ENCODE data around the gene ZNF202. TPM values are rescaled to one million over a fixed set of nuclear protein-coding genes. Genes with fewer than 3 reads are reported as not detected.
"Not testable (repeated sequence)": the region's sequence is repeated elsewhere in the genome, so short reads cannot be mapped to it uniquely, and the experiment has no call there.

ZNF202 gene
- total RNA-seq, 2 experiments from 2014 or later, result 14.9 to 18.0 TPM

- ATAC-seq (ENCODE audit: low read depth) (no peak), DNase-seq (no peak)
- Mint-ChIP-seq H3K27ac (no peak overlapping the region), H3K4me3 (no peak overlapping the region), H3K9me3 (peaks cover under 1% of the 10 kb centered on the region), H3K36me3 (peaks cover 10% of the 10 kb centered on the region), H3K4me1 (no peaks in the 10 kb centered on the region), H3K27me3 (peaks cover 18% of the 10 kb centered on the region)
- POLR2A ChIA-PET, result no interaction called here
Observed at GRCh38 chr11:123719452-123719851, 22.0 kb downstream of the ZNF202 start.

DNA sequence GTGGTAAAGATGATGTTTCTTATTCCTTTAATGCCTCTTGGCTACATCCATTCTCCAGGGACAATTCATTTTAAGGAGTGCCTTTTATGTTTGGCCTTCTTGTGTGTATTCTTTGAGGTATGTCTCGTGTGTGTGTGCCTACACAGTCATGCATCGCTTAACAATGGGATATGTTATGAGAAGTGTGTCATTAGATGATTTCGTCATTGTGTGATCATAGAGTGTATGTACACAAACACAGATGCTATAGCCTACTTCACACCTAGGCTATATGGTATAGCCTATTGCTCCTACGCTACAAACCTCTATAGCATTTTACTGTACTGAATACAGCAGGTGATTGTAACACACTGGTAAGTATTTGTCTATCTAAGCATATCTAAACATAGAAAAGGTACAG, 23.0 kb downstream of the ZNF202 start:
- Mint-ChIP-seq H3K27ac (no peak overlapping the region), H3K4me3 (no peak overlapping the region), H3K9me3 (no peaks in the 10 kb centered on the region), H3K4me1 (no peaks in the 10 kb centered on the region), H3K36me3 (peaks cover 7% of the 10 kb centered on the region), H3K27me3 (peaks cover 21% of the 10 kb centered on the region)
- no peak for ATAC-seq (ENCODE audit: low read depth)
- POLR2A ChIA-PET, result no interaction called here
- DNase-seq, result no peak

DNA sequence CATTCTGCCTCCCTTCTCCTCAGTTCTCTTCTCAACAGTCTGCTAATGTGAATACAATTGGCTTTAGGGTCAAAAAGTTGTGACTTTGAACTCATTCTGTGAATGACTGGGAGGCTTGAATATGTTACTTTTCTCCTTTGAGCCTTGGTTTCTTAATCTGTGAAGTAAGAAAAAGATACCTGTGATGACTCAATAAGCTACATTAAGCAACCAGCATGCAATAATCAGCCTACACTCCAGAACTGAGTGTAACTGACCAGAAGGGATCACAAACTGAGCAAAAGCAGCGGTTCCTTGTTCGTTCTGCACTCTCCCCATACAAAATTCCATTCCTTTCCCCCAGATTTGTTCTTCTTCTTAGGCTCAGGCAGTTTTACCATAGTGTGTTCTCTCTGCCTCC, 23.4 kb downstream of the ZNF202 start:
- POLR2A ChIA-PET, result no interaction called here
- Mint-ChIP-seq H3K27ac (no peak overlapping the region), H3K4me3 (no peak overlapping the region), H3K4me1 (no peaks in the 10 kb centered on the region), H3K27me3 (peaks cover 24% of the 10 kb centered on the region), H3K9me3 (no peaks in the 10 kb centered on the region), H3K36me3 (peaks cover 4% of the 10 kb centered on the region)
- ATAC-seq (ENCODE audit: low read depth), result no peak
- DNase-seq, result no peak

GRCh38 chr11:123712627-123713026, 28.8 kb downstream of the ZNF202 start:
- H3K9me3 Mint-ChIP-seq; POLR2A ChIA-PET; H3K4me3 Mint-ChIP-seq; H3K36me3 Mint-ChIP-seq; H3K27ac Mint-ChIP-seq; ATAC-seq (ENCODE audit: low read depth); H3K4me1 Mint-ChIP-seq; DNase-seq: not testable (repeated sequence)
- peaks cover 31% of the 10 kb centered on the region for H3K27me3 Mint-ChIP-seq

- Mint-ChIP-seq H3K9me3 (no peaks in the 10 kb centered on the region), H3K27me3 (peaks cover 17% of the 10 kb centered on the region), H3K36me3 (no peaks in the 10 kb centered on the region), H3K27ac (no peak overlapping the region), H3K4me3 (no peak overlapping the region), H3K4me1 (no peaks in the 10 kb centered on the region)
- DNase-seq (peak; percentile 41), ATAC-seq (ENCODE audit: low read depth) (no peak)
- POLR2A ChIA-PET, result no interaction called here
Observed at GRCh38 chr11:123707606-123708205, 33.8 kb downstream of the ZNF202 start.

GRCh38 chr11:123707206-123707605, 34.3 kb downstream of the ZNF202 start:
- H3K27me3 Mint-ChIP-seq, result peaks cover 17% of the 10 kb centered on the region
- no peaks in the 10 kb centered on the region for H3K36me3 Mint-ChIP-seq
- no peak for DNase-seq
- POLR2A ChIA-PET, result no interaction called here
- no peak overlapping the region for H3K27ac Mint-ChIP-seq
- no peak overlapping the region for H3K4me3 Mint-ChIP-seq
- no peak for ATAC-seq (ENCODE audit: low read depth)
- no peaks in the 10 kb centered on the region for H3K9me3 Mint-ChIP-seq
- no peaks in the 10 kb centered on the region for H3K4me1 Mint-ChIP-seq

DNA sequence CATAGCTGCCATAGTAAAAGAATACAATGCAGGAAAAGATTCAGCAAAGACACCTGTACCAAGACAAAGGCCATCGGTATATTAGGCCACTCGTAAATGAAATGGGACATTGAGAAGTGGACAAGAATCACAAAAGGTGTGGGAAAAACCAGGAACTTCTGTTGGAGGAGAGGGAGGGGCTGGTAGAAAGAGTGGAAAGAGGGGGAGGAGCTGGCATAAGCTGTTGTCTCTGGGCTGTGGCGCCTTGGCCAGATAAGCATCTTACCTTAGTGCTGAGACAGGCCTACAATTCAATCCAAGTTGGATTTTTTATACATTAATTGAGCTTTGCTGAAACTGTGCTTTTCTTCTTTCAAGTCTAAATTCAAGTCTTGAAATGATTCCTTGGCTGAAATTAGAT, 37.1 kb downstream of the ZNF202 start:
- DNase-seq, result no peak
- H3K4me1 Mint-ChIP-seq, result no peaks in the 10 kb centered on the region
- H3K27ac Mint-ChIP-seq, result no peak overlapping the region
- H3K36me3 Mint-ChIP-seq, result no peaks in the 10 kb centered on the region
- no peaks in the 10 kb centered on the region for H3K9me3 Mint-ChIP-seq
- ATAC-seq (ENCODE audit: low read depth), result no peak
- H3K27me3 Mint-ChIP-seq, result peaks cover 16% of the 10 kb centered on the region
- no peak overlapping the region for H3K4me3 Mint-ChIP-seq
- POLR2A ChIA-PET, result no interaction called here

- H3K27ac Mint-ChIP-seq, result no peak overlapping the region
- no peaks in the 10 kb centered on the region for H3K9me3 Mint-ChIP-seq
- H3K4me1 Mint-ChIP-seq, result no peaks in the 10 kb centered on the region
- no peak for DNase-seq
- no peak for ATAC-seq (ENCODE audit: low read depth)
- H3K36me3 Mint-ChIP-seq, result no peaks in the 10 kb centered on the region
- H3K4me3 Mint-ChIP-seq, result no peak overlapping the region
- POLR2A ChIA-PET, result no interaction called here
- peaks cover 22% of the 10 kb centered on the region for H3K27me3 Mint-ChIP-seq
Observed at GRCh38 chr11:123702696-123703095, 38.8 kb downstream of the ZNF202 start.

GRCh38 chr11:123702139-123702538, 39.3 kb downstream of the ZNF202 start:
- ATAC-seq (ENCODE audit: low read depth) (no peak), DNase-seq (no peak)
- no peak overlapping the region for H3K4me3 Mint-ChIP-seq
- no peaks in the 10 kb centered on the region for H3K4me1 Mint-ChIP-seq
- POLR2A ChIA-PET, result no interaction called here
- no peaks in the 10 kb centered on the region for H3K9me3 Mint-ChIP-seq
- no peaks in the 10 kb centered on the region for H3K36me3 Mint-ChIP-seq
- H3K27ac Mint-ChIP-seq, result no peak overlapping the region
- peaks cover 20% of the 10 kb centered on the region for H3K27me3 Mint-ChIP-seq

DNA sequence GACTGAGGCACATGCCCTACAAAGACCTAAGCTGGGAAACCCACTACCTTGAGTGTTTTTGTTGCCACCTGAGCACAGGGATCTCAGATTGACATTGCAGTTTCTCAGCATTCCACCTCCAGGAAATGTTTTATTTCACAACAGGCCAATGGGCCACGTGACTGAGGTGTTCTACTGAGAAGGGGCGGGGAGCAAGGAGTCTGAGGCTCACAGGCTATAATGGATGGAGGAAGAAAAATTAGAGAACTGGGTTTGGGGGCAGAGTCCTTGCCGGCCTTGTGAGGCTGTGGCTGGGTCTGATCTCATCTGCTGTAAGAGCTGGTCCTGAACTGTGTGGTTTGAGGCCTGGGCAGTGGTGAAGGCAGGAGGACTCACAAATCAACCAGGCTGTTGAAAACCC, 40.7 kb downstream of the ZNF202 start:
- no peak overlapping the region for H3K27ac Mint-ChIP-seq
- H3K9me3 Mint-ChIP-seq, result no peaks in the 10 kb centered on the region
- no peak for ATAC-seq (ENCODE audit: low read depth)
- H3K36me3 Mint-ChIP-seq, result no peaks in the 10 kb centered on the region
- no peak overlapping the region for H3K4me3 Mint-ChIP-seq
- POLR2A ChIA-PET, result no interaction called here
- H3K4me1 Mint-ChIP-seq, result no peaks in the 10 kb centered on the region
- H3K27me3 Mint-ChIP-seq, result peaks cover 18% of the 10 kb centered on the region
- no peak for DNase-seq

DNA sequence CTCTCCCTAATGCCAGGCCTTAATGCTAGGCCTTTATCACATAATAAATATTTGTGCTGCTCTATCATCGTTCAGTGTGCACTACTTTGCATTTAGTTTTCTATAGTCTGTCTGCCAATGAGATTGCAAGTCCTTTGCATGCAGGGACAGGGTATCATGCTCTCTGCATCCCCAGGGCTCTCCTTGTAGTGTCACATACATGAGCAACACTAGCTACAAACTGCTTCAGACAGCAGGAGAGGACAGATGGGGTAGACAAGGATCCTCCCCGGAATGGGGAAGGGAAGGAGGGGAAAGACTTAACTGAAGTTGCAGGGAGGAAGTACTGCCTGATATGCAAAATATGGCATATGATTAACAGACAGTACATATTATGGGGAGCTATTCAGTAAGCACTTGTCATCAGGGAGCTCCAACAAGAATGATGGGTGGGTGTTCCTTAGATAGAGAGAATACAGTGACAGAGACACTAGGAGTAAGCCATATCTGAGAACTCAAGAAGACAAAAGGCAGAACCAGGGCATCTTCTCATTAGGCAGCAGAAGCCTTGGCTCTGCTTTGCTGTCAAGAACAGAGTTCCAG, 42.8 kb downstream of the ZNF202 start:
- H3K27ac Mint-ChIP-seq, result no peak overlapping the region

GRCh38 chr11:123696183-123696582, 45.3 kb downstream of the ZNF202 start:
- H3K27me3 Mint-ChIP-seq, result peaks cover 23% of the 10 kb centered on the region
- H3K27ac Mint-ChIP-seq, result no peak overlapping the region
- DNase-seq, result no peak
- H3K36me3 Mint-ChIP-seq, result no peaks in the 10 kb centered on the region
- POLR2A ChIA-PET, result no interaction called here
- H3K4me3 Mint-ChIP-seq, result no peak overlapping the region
- no peaks in the 10 kb centered on the region for H3K9me3 Mint-ChIP-seq
- no peak for ATAC-seq (ENCODE audit: low read depth)
- peaks cover 1% of the 10 kb centered on the region for H3K4me1 Mint-ChIP-seq

More for the DNA sequence above, 42.8 kb downstream of the ZNF202 start:
- DNase-seq (no peak), ATAC-seq (ENCODE audit: low read depth) (no peak)
- Mint-ChIP-seq H3K27me3 (peaks cover 20% of the 10 kb centered on the region), H3K9me3 (no peaks in the 10 kb centered on the region), H3K4me3 (no peak overlapping the region), H3K4me1 (peaks cover 1% of the 10 kb centered on the region), H3K36me3 (no peaks in the 10 kb centered on the region)
- POLR2A ChIA-PET, result no interaction called here

DNA sequence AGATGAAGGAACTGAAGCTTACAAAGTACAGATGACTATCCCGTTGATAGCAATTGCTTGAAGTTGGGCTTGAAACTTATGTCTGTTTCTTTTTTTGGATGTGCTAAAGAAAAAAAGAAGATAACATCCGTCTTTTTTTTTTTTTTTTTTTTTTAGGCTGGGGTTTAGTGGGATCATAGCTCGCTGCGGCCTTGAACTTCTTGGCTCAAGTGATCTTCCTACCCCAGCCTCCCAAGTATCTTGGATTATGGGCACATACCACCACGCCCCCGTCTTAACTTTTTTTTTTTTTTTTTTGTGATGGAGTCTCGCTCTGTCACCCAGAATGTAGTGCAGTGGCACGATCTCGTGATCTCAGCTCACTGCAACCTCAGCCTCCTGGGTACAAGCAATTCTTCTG, 46.2 kb downstream of the ZNF202 start:
- H3K4me1 Mint-ChIP-seq, result peaks cover 1% of the 10 kb centered on the region
- ATAC-seq (ENCODE audit: low read depth), result no peak
- H3K27me3 Mint-ChIP-seq, result peaks cover 22% of the 10 kb centered on the region
- H3K9me3 Mint-ChIP-seq, result no peaks in the 10 kb centered on the region
- no peak overlapping the region for H3K27ac Mint-ChIP-seq
- POLR2A ChIA-PET, result no interaction called here
- no peak for DNase-seq
- H3K36me3 Mint-ChIP-seq, result no peaks in the 10 kb centered on the region
- no peak overlapping the region for H3K4me3 Mint-ChIP-seq

- no peak overlapping the region for H3K4me3 Mint-ChIP-seq
- peaks cover 1% of the 10 kb centered on the region for H3K4me1 Mint-ChIP-seq
- DNase-seq (no peak), ATAC-seq (ENCODE audit: low read depth) (no peak)
- no peaks in the 10 kb centered on the region for H3K9me3 Mint-ChIP-seq
- H3K27ac Mint-ChIP-seq, result no peak overlapping the region
- peaks cover 19% of the 10 kb centered on the region for H3K27me3 Mint-ChIP-seq
- no peaks in the 10 kb centered on the region for H3K36me3 Mint-ChIP-seq
- POLR2A ChIA-PET, result no interaction called here
Observed at GRCh38 chr11:123694551-123694950, 46.9 kb downstream of the ZNF202 start.

GRCh38 chr11:123692961-123693360, 48.5 kb downstream of the ZNF202 start:
- Mint-ChIP-seq H3K4me3 (no peak overlapping the region), H3K27me3 (peaks cover 17% of the 10 kb centered on the region), H3K27ac (no peak overlapping the region), H3K36me3 (no peaks in the 10 kb centered on the region), H3K9me3 (no peaks in the 10 kb centered on the region), H3K4me1 (peaks cover 1% of the 10 kb centered on the region)
- DNase-seq (no peak), ATAC-seq (ENCODE audit: low read depth) (no peak)
- POLR2A ChIA-PET, result no interaction called here

Data from activated naive CD8-positive, alpha-beta T cell treated with anti-CD3 and anti-CD28 coated beads, Interleukin-2, amount 10 ng/mL, durations not matched to agents 7 days and 5 days (primary cell).